Activated CD8-positive, alpha-beta memory T cell treated with anti-CD3 and anti-CD28 coated beads, Interleukin-2, amount 50 U/mL, for 1 hour (primary cell): Measurements from ENCODE around the gene LRRC56.

ENCODE experiments used
- DNase-seq: peaks from one replicate; pipeline ENCODE4 v3.0.0-alpha.2; 2020; ENCODE audit errors: extremely low read depth

LRRC56 gene

DNA sequence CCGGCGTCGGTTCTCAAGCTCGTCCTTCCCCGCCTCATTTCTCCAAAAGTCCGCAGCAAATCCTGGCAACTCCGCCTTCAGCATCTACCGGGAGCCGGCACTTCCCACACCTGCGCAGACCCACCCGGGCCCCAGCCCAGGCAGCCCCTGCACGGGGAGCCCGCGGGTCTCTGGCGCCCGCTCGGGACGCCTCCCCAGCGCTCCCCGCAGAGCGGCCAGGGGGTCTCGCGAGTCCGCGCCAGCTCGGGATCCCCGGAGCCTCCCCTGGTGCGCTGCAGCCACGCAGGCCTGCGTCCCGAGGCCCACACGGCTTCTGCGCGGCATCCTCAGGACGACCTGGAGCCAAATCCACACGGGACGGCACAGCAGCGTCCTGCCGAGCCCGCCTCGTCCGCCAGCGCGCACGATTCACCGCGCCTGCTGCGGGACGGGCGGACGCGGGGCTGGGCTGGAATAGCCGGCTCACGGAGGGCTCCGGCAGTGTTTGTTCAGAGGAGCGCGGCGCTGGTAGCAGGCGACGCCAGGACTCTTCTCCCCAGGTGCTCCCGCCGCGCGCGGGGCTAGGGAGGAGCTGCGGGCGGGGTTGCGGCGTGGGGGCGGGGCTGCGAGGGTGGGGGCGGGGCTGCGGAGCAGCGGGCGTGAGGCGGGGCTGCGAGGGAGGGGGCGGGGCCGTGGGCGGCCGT lies 38.1 kb downstream of the LRRC56 start:
- DNase-seq, result no peak

DNA sequence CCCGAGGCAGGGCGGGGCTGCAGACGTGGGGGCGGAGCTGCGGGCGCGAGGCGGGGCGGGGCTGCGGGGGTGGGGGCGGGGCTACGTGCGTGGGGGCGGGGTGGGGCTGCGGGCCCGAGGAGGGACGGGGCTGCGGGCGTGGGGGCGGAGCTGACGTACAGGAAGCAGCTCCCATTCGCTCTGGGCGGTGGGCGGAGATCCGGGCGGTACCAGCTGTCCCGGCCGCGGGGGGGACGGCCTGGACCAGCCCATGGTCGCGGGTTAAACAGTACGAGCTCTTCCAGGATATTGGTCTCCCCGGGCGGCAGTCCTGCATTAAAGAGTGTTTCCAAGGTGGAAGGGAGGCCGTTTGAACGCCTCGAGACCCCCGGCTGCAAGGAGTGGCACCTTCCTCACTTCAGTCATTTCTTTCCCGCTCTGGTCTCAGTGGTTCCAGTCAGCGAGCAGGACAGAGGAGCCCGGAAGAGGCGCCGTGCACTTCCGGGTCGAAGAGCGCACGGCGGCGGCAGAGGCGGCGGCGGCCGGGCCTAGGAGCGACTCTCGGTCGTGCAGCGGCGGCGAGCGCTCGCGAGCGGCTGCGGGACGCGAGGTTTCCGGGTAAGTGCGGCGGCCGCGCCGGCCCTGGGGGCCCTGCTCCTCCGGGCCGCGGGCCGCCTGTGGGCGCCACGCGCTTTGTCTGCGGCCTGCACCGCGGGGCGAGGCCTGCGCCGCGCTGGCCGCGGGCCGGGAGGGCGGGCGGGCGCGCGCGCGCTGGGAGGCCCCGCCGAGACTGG lies 38.9 kb downstream of the LRRC56 start, which contains the start of gene PHRF1:
Gene PHRF1 (plus strand): TSS at position 475 of the 773 bp plus-strand sequence. CDS start 5,043 bp downstream, outside the sequence.
- DNase-seq, result peak; percentile 92

DNA sequence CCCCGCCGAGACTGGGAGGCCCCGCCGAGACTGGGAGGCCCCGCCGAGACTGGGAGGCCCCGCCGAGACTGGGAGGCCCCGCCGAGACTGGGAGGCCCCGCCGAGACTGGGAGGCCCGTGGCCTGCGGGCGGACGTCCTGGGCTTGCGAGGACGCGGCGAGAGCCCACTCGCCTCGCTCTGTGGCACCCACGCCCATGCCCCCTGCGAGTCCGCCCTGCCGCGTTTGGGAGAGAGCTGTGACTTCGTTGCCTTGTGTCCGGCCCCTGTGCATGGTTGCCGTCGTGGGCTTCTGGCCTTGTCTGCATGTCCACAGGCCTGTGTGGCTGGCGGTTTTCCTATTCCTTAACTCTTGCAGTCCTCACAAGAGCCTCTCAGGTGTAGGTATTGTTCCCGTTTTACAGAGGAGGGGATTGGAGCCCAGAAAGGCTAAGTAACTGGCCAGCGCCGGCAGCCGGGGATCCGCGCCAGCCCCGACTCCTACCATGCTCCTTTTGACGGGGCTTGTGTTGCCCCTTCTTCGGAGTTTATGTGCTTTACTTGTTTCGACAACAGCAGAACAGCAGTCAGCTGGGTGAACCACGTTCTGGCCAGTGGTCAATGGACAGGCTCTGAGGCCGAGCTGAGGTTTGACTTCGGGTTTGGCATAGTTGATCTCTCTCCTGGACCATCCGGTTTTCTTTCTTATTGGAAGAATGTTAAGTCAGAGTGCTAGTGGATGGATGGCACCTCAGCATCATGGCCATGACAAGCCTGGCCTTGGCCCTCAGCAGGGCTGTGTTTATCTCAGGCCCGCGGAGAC lies 39.7 kb downstream of the LRRC56 start:
- no peak for DNase-seq

GRCh38 chr11:577611-577894 lies 40.2 kb downstream of the LRRC56 start:
- no peak for DNase-seq

GRCh38 chr11:578276-579035 lies 41.1 kb downstream of the LRRC56 start:
- no peak for DNase-seq

- no peak for DNase-seq
Observed at GRCh38 chr11:579830-580601, 42.7 kb downstream of the LRRC56 start.

- DNase-seq, result no peak
Observed at GRCh38 chr11:581342-581741, 44.0 kb downstream of the LRRC56 start.

GRCh38 chr11:581752-582151 lies 44.4 kb downstream of the LRRC56 start:
- no peak for DNase-seq

GRCh38 chr11:584287-584686 lies 47.0 kb downstream of the LRRC56 start:
- DNase-seq, result no peak

- DNase-seq, result no peak
Observed at GRCh38 chr11:586376-587316, 49.3 kb downstream of the LRRC56 start.

- DNase-seq, result no peak
Observed at GRCh38 chr11:587546-587945, 50.2 kb downstream of the LRRC56 start.

GRCh38 chr11:587978-588380 lies 50.7 kb downstream of the LRRC56 start:
- DNase-seq, result peak; percentile 87

DNA sequence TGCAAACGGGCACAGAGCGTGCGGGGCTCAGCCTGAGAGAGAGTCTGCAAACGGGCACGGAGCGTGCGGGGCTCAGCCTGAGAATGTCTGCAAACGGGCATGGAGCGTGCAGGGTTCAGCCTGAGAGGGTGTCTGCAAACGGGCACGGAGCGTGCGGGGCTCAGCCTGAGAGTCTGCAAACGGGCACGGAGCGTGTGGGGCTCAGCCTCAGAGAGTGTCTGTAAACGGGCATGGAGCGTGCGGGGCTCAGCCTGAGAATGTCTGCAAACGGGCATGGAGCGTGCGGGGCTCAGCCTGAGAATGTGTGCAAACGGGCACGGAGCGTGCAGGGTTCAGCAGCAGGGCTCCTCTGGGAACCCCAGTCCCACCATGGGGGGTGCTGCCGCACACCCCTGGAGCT lies 52.5 kb downstream of the LRRC56 start:
- no peak for DNase-seq

- DNase-seq, result no peak
Observed at GRCh38 chr11:590997-591396, 53.7 kb downstream of the LRRC56 start.

DNA sequence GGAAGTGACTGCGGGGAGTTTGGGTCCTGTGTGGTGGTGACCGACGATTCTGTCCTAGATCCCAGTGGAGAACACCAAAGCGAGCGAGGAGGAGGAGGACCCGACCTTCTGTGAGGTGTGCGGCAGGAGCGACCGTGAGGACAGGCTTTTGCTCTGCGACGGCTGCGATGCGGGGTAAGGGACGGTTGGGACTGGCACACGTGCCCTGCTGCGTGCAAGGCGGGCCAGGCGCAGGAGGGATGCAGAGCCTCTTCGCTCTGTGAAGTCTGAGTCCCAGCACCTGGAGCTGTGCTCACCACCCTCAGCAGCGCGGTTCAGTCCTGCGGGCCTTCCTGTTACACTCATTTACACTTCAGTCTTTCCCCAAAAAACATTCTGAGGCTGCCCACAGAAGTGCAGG lies 55.2 kb downstream of the LRRC56 start:
- no peak for DNase-seq

DNA sequence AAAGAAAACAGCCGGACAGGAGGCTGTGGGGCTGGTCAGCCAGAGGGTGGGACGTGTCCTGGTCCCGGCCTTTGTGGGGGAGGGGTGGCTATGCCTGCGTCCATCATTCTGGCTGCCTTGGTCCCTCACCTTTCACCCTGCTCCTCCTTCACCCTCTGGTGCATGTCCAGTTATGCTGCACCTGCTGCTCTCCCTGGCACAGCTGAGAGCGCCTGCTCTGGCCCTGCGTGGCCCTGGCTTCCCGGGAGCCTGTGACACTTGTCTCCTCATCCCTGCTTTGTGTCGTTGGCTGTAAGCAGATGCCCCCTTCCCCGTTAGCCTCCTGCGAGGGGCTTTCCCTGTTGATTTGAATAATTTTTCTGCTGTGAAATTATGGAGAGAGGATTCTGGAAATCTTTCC lies 55.6 kb downstream of the LRRC56 start:
- DNase-seq, result no peak

DNA sequence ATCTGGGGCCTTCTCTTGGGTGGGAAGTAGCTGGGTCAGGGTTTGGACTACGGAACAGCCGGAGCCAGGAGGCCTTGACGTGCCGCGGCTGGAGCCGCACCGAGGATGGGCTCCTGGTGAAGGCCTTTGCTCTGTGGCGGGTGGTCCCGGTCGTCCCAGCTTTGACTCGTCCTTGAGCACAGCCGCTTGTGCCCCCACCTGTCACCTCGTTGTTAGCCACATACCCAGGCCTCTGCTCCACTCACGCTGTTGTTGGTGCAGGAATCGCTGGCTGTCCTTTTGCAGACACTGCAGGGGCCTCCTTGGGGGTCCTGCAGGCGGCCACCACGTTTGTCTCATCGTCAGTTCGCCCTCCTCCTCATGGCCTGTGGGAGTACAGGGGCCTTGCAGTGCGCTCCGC lies 56.0 kb downstream of the LRRC56 start:
- DNase-seq, result no peak

DNA sequence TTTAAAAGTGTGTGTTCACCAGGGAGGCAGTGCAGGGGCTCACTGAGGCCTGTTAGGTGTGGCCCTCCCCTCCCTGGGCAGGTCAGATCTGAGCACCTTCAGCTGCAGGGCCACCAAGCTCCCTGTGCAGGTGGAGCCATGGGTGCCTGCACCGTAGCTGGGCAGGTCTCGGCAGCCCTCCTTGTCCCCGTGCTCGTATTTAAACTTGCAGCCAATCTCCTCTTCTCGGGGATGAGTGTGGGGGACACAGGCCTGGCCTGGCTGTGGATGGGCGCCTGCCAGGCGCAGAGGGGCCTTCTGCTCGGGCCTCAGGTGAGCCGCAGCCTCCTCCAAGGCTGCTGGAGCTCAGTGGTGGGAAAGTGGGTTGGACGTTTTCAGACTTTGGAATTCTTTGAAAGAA lies 58.1 kb downstream of the LRRC56 start:
- DNase-seq, result no peak

DNA sequence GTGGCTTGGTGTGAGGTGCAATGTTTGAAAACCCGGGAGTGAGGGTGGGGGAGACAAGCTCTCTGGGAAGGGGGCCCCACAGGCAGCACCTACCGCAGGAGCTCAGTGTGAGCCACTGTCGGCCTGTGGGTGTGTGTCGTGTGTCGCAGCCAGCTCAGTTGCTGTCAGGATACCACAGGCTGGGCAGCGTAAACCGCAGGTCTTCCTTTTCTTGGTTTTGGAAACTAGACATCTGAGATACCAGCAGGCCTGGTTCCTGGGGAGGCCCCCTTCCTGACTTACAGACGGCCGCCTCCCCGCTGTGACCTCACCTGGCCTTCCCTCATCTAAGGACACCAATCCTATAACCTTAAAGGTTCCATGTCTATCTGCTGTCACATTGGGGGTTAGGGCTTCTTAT lies 59.0 kb downstream of the LRRC56 start:
- DNase-seq, result no peak

DNA sequence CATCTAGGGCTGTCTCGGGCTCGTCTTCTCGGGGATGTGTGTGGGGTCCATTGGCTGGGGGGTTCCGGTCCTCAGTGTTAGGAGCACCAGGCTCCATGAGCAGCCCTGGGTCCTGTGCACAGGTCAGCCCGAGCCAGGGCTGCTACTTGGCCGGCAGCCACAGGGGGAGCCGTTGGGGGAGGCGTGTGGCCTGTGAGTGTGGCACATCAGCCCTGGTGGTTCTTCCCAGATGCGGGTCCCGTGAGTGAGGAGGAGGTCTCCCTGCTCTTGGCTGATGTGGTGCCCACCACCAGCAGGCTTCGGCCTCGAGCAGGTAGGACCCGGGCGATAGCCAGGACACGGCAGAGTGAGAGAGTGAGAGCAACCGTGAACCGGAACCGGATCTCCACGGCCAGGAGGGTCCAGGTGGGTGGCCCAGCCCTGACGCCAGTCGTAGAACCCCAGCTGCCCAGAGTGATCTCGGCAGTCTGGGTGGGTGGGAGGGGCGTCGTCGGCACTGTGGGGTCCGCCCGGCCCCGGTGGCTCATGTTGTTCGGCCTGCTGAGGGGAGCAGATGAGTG lies 59.9 kb downstream of the LRRC56 start:
- DNase-seq, result no peak
